H1 (cell line): ENCODE data around the gene AVL9. TPM values are rescaled to one million over a fixed set of nuclear protein-coding genes. Genes with fewer than 3 reads are reported as not detected.

Experiments used
- CTCF ChIA-PET: fragments of 300-600 bp; sonication (Branson Sonifier 250); formaldehyde crosslinking; loops from one replicate; lab custom pipeline; 2021; ENCODE audit not compliant: partially characterized antibody; lab: Charles Lee
- POLR2A ChIA-PET: fragments of 300-600 bp; sonication (Branson Sonifier 250); formaldehyde crosslinking; loops from one replicate; lab custom pipeline; 2021; ENCODE audit warnings: inconsistent platforms; ENCODE audit not compliant: partially characterized antibody; lab: Charles Lee
- DNase-seq, 2 experiments: peaks; one replicate each; pipeline versions ENCODE4 v3.0.0 to v3.0.0-alpha.2; 2010 to 2022; ENCODE audit warnings: low spot score in 2 of 2, low read depth in 1 of 2, mixed read lengths in 1 of 2
- FAIRE-seq: peaks from 2 replicates; lab custom pipeline; 2011; peaks lifted over from hg19 to GRCh38; lab: Jason Lieb, UNC
- H2AFZ ChIP-seq: 2 replicates; pipeline ENCODE4 v1.8.1; 2012; ENCODE audit warnings: low read length, inconsistent platforms
- H2AK5ac ChIP-seq: 2 replicates; pipeline ENCODE4 v1.6.1; 2013; ENCODE audit warnings: low read depth, low read length
- H2BK120ac ChIP-seq: replicated peaks from 2 replicates; pipeline ENCODE3; 2013; ENCODE audit warnings: low read depth, low read length, inconsistent platforms
- H2BK12ac ChIP-seq: 2 replicates; pipeline ENCODE4 v1.6.1; 2013; ENCODE audit warnings: low read depth, low read length
- H2BK15ac ChIP-seq: 2 replicates; pipeline ENCODE4 v1.6.1; 2013; ENCODE audit warnings: low read length
- H2BK20ac ChIP-seq: 2 replicates; pipeline ENCODE4 v1.6.1; 2013; ENCODE audit warnings: low read length
- H2BK5ac ChIP-seq: 2 replicates; pipeline ENCODE4 v1.6.1; 2013; ENCODE audit warnings: low read depth, low read length
- H3K14ac ChIP-seq: 2 replicates; pipeline ENCODE4 v1.6.1; 2013; ENCODE audit warnings: inconsistent platforms; ENCODE audit not compliant: insufficient read length
- H3K18ac ChIP-seq: 2 replicates; pipeline ENCODE4 v1.6.1; 2013; ENCODE audit warnings: low read length; ENCODE audit errors: extremely low read depth
- H3K23ac ChIP-seq: 2 replicates; pipeline ENCODE4 v1.6.1; 2013; ENCODE audit warnings: inconsistent platforms; ENCODE audit not compliant: insufficient read length
- H3K23me2 ChIP-seq: 2 replicates; pipeline ENCODE4 v1.6.1; 2013; ENCODE audit warnings: low read depth, low read length
- H3K27ac ChIP-seq: 2 replicates; pipeline ENCODE4 v1.6.1; 2011; ENCODE audit warnings: low read depth, low read length, inconsistent platforms
- H3K27me3 ChIP-seq, 4 experiments: replicated peaks in 1 of 4; 1 replicate in 1 of 4; 2 replicates in 3 of 4; pipeline versions ENCODE4 v1.6.1 to v1.8.1; 2011 to 2013; ENCODE audit warnings: low read length in 3 of 4, mild to moderate bottlenecking in 3 of 4, inconsistent platforms in 2 of 4, mixed read lengths in 2 of 4, moderate library complexity in 1 of 4; ENCODE audit not compliant: control insufficient read depth in 3 of 4, insufficient read depth in 3 of 4; ENCODE audit errors: extremely low read depth in 1 of 4
- H3K36me3 ChIP-seq, 4 experiments: 2 replicates each; pipeline versions ENCODE4 v1.6.1 to v1.8.1; 2011 to 2013; ENCODE audit warnings: mild to moderate bottlenecking in 4 of 4, low read length in 3 of 4, moderate library complexity in 2 of 4, control low read depth in 1 of 4, inconsistent platforms in 1 of 4; ENCODE audit not compliant: insufficient read depth in 4 of 4, control insufficient read depth in 2 of 4
- H3K4ac ChIP-seq: replicated peaks from 2 replicates; pipeline ENCODE3; 2013; ENCODE audit warnings: low read length, low read depth, mixed read lengths, inconsistent platforms; ENCODE audit not compliant: insufficient read length
- H3K4me1 ChIP-seq, 4 experiments: replicated peaks in 1 of 4; 1 replicate in 1 of 4; 2 replicates in 3 of 4; pipeline versions ENCODE4 v1.6.1 to v1.8.1; 2011 to 2013; ENCODE audit warnings: low read length in 3 of 4, inconsistent platforms in 2 of 4, mixed read lengths in 1 of 4; ENCODE audit not compliant: insufficient read depth in 4 of 4, control insufficient read depth in 3 of 4
- H3K4me2 ChIP-seq, 2 experiments: 2 replicates each; pipeline versions ENCODE4 v1.6.1 to v1.8.1; 2011 to 2013; ENCODE audit warnings: low read depth in 2 of 2, low read length in 2 of 2, control low read depth in 1 of 2, inconsistent platforms in 1 of 2, mild to moderate bottlenecking in 1 of 2; ENCODE audit not compliant: insufficient read depth in 1 of 2
- H3K4me3 ChIP-seq, 4 experiments: fragments of 200-600, 300-600 bp in 1 of 4; sonication (generic), shearing (Covaris generic), sonication (Bioruptor Twin) in 1 of 4; 2 replicates each; pipeline versions ENCODE4 v1.5.1 to v1.8.1; 2011 to 2016; ENCODE audit warnings: low read length in 4 of 4, low read depth in 3 of 4, control low read depth in 2 of 4, inconsistent platforms in 2 of 4, mild to moderate bottlenecking in 2 of 4, mixed read lengths in 1 of 4, moderate library complexity in 1 of 4; ENCODE audit not compliant: insufficient read depth in 2 of 4; ENCODE audit errors: extremely low read depth in 1 of 4
- H3K56ac ChIP-seq: replicated peaks from 2 replicates; pipeline ENCODE3; 2013; ENCODE audit warnings: low read depth, mild to moderate bottlenecking, mixed read lengths, low read length, inconsistent platforms; ENCODE audit not compliant: insufficient read length
- H3K79me1 ChIP-seq: 2 replicates; pipeline ENCODE4 v1.6.1; 2013; ENCODE audit warnings: low read depth, low read length, control low read depth
- H3K79me2 ChIP-seq, 2 experiments: 2 replicates each; pipeline versions ENCODE4 v1.6.1 to v1.8.1; 2012 to 2013; ENCODE audit warnings: low read length in 2 of 2, mild to moderate bottlenecking in 2 of 2, inconsistent platforms in 1 of 2; ENCODE audit not compliant: insufficient read depth in 2 of 2, control insufficient read depth in 1 of 2
- H3K9ac ChIP-seq, 4 experiments: replicated peaks in 1 of 4; 1 replicate in 1 of 4; 2 replicates in 3 of 4; pipeline versions ENCODE4 v1.6.1 to v1.8.1; 2011 to 2013; ENCODE audit warnings: low read depth in 3 of 4, low read length in 3 of 4, control low read depth in 2 of 4, mild to moderate bottlenecking in 2 of 4, moderate library complexity in 2 of 4, inconsistent platforms in 1 of 4; ENCODE audit errors: extremely low read depth in 1 of 4
- H3K9me3 ChIP-seq, 2 experiments: 2 replicates each; pipeline versions ENCODE4 v1.6.1 to v1.8.1; 2012 to 2013; ENCODE audit warnings: mild to moderate bottlenecking in 2 of 2, moderate library complexity in 2 of 2, control low read depth in 1 of 2, inconsistent platforms in 1 of 2, low read depth in 1 of 2, low read length in 1 of 2, mixed read lengths in 1 of 2; ENCODE audit not compliant: insufficient read depth in 2 of 2
- H4K20me1 ChIP-seq, 2 experiments: replicated peaks in 1 of 2; 2 replicates each; pipeline versions ENCODE3 to v1.8.1; 2011 to 2013; ENCODE audit warnings: inconsistent platforms in 2 of 2, low read length in 2 of 2, mild to moderate bottlenecking in 1 of 2; ENCODE audit not compliant: insufficient read depth in 2 of 2, control insufficient read depth in 1 of 2
- H4K5ac ChIP-seq: 2 replicates; pipeline ENCODE4 v1.6.1; 2013; ENCODE audit warnings: low read length, low read depth, mixed read lengths, inconsistent platforms; ENCODE audit not compliant: insufficient read length
- H4K8ac ChIP-seq: 2 replicates; pipeline ENCODE4 v1.8.0; 2013; ENCODE audit warnings: mild to moderate bottlenecking, moderate library complexity, low read length, inconsistent platforms; ENCODE audit not compliant: insufficient read depth; ENCODE audit errors: extremely low read depth
- H4K91ac ChIP-seq: replicated peaks from 2 replicates; pipeline ENCODE3; 2013; ENCODE audit warnings: low read length, mixed read lengths, inconsistent platforms; ENCODE audit not compliant: insufficient read length
- ASH2L ChIP-seq: fragments of 200-600, 300-600 bp; sonication (generic); IDR thresholded peaks from one replicate; pipeline ENCODE4 v1.7.1; 2017; ENCODE audit warnings: low read length
- BACH1 ChIP-seq: IDR thresholded peaks from 2 replicates; pipeline ENCODE4 v1.6.1; 2012; ENCODE audit warnings: low read length, improper control_type of control experiment
- CBX8 ChIP-seq: fragments of 300-800, 300-1000 bp; sonication (generic); IDR thresholded peaks from 2 replicates; pipeline ENCODE4 v1.7.1; 2016; ENCODE audit warnings: low read depth, low read length, borderline replicate concordance
- CHD2 ChIP-seq: IDR thresholded peaks from 2 replicates; pipeline ENCODE4 v1.6.1; 2012; ENCODE audit warnings: low read length, improper control_type of control experiment
- CTBP2 ChIP-seq: IDR thresholded peaks from 2 replicates; pipeline ENCODE4 v1.7.0; 2011; ENCODE audit warnings: borderline replicate concordance, mild to moderate bottlenecking, moderate library complexity, mixed read lengths, low read length; ENCODE audit not compliant: insufficient read depth, insufficient read length
- SP1 ChIP-seq: IDR thresholded peaks from 2 replicates; pipeline ENCODE4 v1.6.1; 2011; ENCODE audit warnings: low read depth, low read length
- TAF1 ChIP-seq: IDR thresholded peaks from 2 replicates; pipeline ENCODE4 v1.6.1; 2011; ENCODE audit warnings: mild to moderate bottlenecking, low read depth, low read length
- TCF12 ChIP-seq: IDR thresholded peaks from 2 replicates; pipeline ENCODE4 v1.6.1; 2011; ENCODE audit warnings: low read depth, mild to moderate bottlenecking, low read length
- polyA plus RNA-seq, 7 experiments: library from polyadenylated mRNA; depleted of rRNA in 3 of 7; stranded (reverse) in 5 of 7; unstranded in 2 of 7; fragments of >200 nt in 5 of 7; fragments of 200-250 nt in 2 of 7; gene quantifications; 1 replicate in 5 of 7; 2 replicates in 1 of 7; 4 replicates in 1 of 7; pipeline versions ENCODE4 v1.2.1 to v1.2.3, GENCODE V29; 2011 to 2013; ENCODE audit warnings: missing spikeins in 2 of 7, mixed read lengths in 2 of 7
- total RNA-seq: library from RNA; stranded (reverse); fragmentation: NEBNext Ultra II Directional; extraction: Animal tissue kit (Norgen Biotek cat#: 25700); gene quantifications from 2 replicates; pipeline ENCODE4 v1.2.1, GENCODE V29; 2021
- TF ChIP-seq, protein P1 (sequence below): IDR thresholded peaks from 2 replicates; pipeline ENCODE4 v1.6.1; 2012; ENCODE audit warnings: inconsistent platforms
- TF ChIP-seq, protein P2 (sequence below): IDR thresholded peaks from 2 replicates; pipeline ENCODE4 v1.6.1; 2011; ENCODE audit warnings: low read depth, mild to moderate bottlenecking, low read length; ENCODE audit not compliant: insufficient read depth

Gene AVL9
- total and polyA plus RNA-seq, 2 of the 8 experiments (the other 6 are each of a cell fraction or from before 2014, with no cell fraction given): 15.5 to 42.1 TPM

DNA sequence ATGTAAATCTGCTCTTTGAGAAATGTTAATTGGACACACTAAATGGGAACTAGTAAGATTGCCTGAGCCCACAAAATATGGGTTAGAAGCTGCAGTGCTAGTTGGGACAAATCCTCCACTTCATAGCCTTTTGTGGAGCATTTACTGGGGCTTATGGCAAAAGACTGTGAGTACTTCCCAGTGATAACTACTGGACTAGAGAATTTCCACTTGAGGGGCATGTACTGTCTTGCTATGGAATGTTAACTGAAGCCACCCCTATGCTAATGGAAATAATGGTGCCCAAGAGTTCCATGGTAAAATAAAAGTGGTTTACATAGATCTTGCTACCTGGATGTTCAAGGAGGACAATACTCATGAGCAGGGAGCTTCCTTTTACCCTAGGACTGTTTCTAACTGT lies 29.3 kb downstream of the AVL9 start:
- Histone ChIP-seq H4K20me1 (peaks cover 3 to 10% of the 10 kb centered on the region in 2 experiments), H4K8ac (no peak overlapping the region), H3K27ac (no peak overlapping the region), H3K9ac (no peak overlapping the region), H3K36me3 (peaks cover 0 to 22% (median 6%) of the 10 kb centered on the region in 4 experiments; a peak in 6 of 8 replicates), H3K79me1 (peaks cover 3% of the 10 kb centered on the region; the same call in 1 of the 2 replicates), H3K4me1 (peaks cover 5 to 22% (median 15%) of the 10 kb centered on the region in 4 experiments; a peak in 6 of 7 replicates), H2BK15ac (no peak overlapping the region), H2BK12ac (no peak overlapping the region), H3K23me2 (no peaks in the 10 kb centered on the region), H2BK5ac (no peak overlapping the region), H2AFZ (no peak overlapping the region), H2BK120ac (no peak overlapping the region), H3K56ac (no peak overlapping the region), H3K18ac (no peak overlapping the region), H3K4ac (no peak overlapping the region), H4K5ac (no peak overlapping the region), H3K27me3 (peaks cover 0 to 1% (median 0%) of the 10 kb centered on the region in 4 experiments; a peak in 1 of 7 replicates), H3K14ac (no peak overlapping the region), H2BK20ac (no peak overlapping the region), H4K91ac (no peak overlapping the region), H2AK5ac (no peak overlapping the region), H3K4me2 (no peak overlapping the region), H3K9me3 (peaks cover 30 to 31% of the 10 kb centered on the region in 2 experiments), H3K23ac (no peak overlapping the region), H3K4me3 (no peak overlapping the region), H3K79me2 (peaks cover 0 to 69% of the 10 kb centered on the region in 2 experiments; a peak in 3 of 4 replicates)
- ChIA-PET POLR2A (interaction anchor here (0.9 kb wide), 1 partner anchor 30 kb away, joined by 4 read pairs; no protein-coding TSS in a partner anchor), CTCF (interaction anchor here (0.6 to 1.1 kb wide), 2 partner anchors 21 to 1636 kb away, joined by 3 read pairs; no protein-coding TSS in a partner anchor)
- TF ChIP-seq, protein P1, sequence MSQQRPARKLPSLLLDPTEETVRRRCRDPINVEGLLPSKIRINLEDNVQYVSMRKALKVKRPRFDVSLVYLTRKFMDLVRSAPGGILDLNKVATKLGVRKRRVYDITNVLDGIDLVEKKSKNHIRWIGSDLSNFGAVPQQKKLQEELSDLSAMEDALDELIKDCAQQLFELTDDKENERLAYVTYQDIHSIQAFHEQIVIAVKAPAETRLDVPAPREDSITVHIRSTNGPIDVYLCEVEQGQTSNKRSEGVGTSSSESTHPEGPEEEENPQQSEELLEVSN: no peak
- TF ChIP-seq ASH2L (no peak), TCF12 (no peak), TAF1 (no peak), BACH1 (no peak), SP1 (no peak), CBX8 (no peak), CHD2 (no peak), CTBP2 (no peak)
- TF ChIP-seq, protein P2, sequence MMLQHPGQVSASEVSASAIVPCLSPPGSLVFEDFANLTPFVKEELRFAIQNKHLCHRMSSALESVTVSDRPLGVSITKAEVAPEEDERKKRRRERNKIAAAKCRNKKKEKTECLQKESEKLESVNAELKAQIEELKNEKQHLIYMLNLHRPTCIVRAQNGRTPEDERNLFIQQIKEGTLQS: no peak
- FAIRE-seq (no peak), DNase-seq (no peak)
